Testis (tissue), 3 donors: ENCODE results near the gene CEBPE. TPM values are rescaled to one million over a fixed set of nuclear protein-coding genes. Genes with fewer than 3 reads are reported as not detected.

Source experiments
- DNase-seq: peaks from one replicate; pipeline ENCODE4 v3.0.0-alpha.2; 2019
- H3K27ac ChIP-seq, 2 donors: fragments of 200-600 bp; sonication (generic); one replicate each; pipeline ENCODE4 v1.5.1; 2019
- H3K27me3 ChIP-seq: fragments of 200-600 bp; sonication (generic); one replicate; pipeline ENCODE4 v1.5.1; 2019
- H3K36me3 ChIP-seq: fragments of 200-600 bp; sonication (generic); one replicate; pipeline ENCODE4 v1.5.1; 2017; ENCODE audit warnings: low read depth; ENCODE audit errors: missing control alignments
- H3K4me1 ChIP-seq: fragments of 200-600 bp; sonication (generic); one replicate; pipeline ENCODE4 v1.5.1; 2019
- H3K4me3 ChIP-seq, 2 donors: fragments of 200-600 bp; sonication (generic); one replicate each; pipeline ENCODE4 v1.5.1; 2017 to 2019
- H3K9me3 ChIP-seq: fragments of 200-600 bp; sonication (generic); one replicate; pipeline ENCODE4 v1.5.1; 2017
- CTCF ChIP-seq, 3 experiments: fragments of 450-650 bp in 2 of 3; fragments of 200-600 bp in 1 of 3; sonication (generic) in 1 of 3; IDR thresholded peaks; one replicate each; pipeline ENCODE4 v1.5.1; 2016 to 2019; ENCODE audit warnings: antibody characterized with exemption in 3 of 3, mild to moderate bottlenecking in 2 of 3, moderate library complexity in 1 of 3
- POLR2A ChIP-seq: fragments of 450-650 bp; IDR thresholded peaks from one replicate; pipeline ENCODE4 v1.6.1; 2017; ENCODE audit warnings: antibody characterized with exemption, mild to moderate bottlenecking, moderate library complexity
- WGBS, 2 donors: methylation state at CpG; one replicate each; pipeline ENCODE4 v1.1.5; 2018; 5-methylcytosine and 5-hydroxymethylcytosine counted together
- intact Hi-C: fragments of 100-400 bp; cut with DNase I; formaldehyde crosslinking; loops from one replicate; pipeline ENCODE4 v1.15.1; 2023; ENCODE audit warnings: low total_unique reads
- polyA plus RNA-seq: library from polyadenylated mRNA; stranded (reverse); fragments of 350-450 nt; fragmentation: Illumina TruSeq; extraction: RNeasy Lipid Tissue Mini Kit (QIAGEN cat#74804); gene quantifications from one replicate; pipeline ENCODE4 v1.2.3, GENCODE V29; 2014; ENCODE audit warnings: low read depth, low replicate concordance; ENCODE audit not compliant: insufficient read depth
- small RNA-seq, 2 donors: library from RNA; depleted of rRNA; stranded (forward); fragments of <200 nt; gene quantifications; one replicate each; pipeline ENCODE3, GENCODE V24; 2016
- total RNA-seq, 2 donors: library from RNA; depleted of rRNA; stranded (reverse); fragments of >200 nt; gene quantifications; one replicate each; pipeline ENCODE4 v1.2.3, GENCODE V29; 2016

Gene CEBPE
- total and polyA plus RNA-seq, 3 donors from 2014 or later: 0.19 to 0.24 TPM; not detected in 1

- Histone ChIP-seq H3K36me3 (no peaks in the 10 kb centered on the region), H3K27me3 (no peaks in the 10 kb centered on the region)
- no peak for DNase-seq
Measured at GRCh38 chr14:23070262-23071129, 48.6 kb downstream of the CEBPE start.

GRCh38 chr14:23069413-23069806 is 49.6 kb downstream of the CEBPE start:
- no peak for DNase-seq
- 78 to 84% methylated on average over 4 of the region's 4 CpGs for WGBS, 2 donors
- Histone ChIP-seq H3K27ac (no peak overlapping the region), H3K4me3 (no peak overlapping the region), H3K36me3 (no peaks in the 10 kb centered on the region), H3K27me3 (no peaks in the 10 kb centered on the region), H3K9me3 (no peaks in the 10 kb centered on the region), H3K4me1 (peaks cover 36% of the 10 kb centered on the region)
- intact Hi-C loops: no loop called here
- TF ChIP-seq CTCF (IDR thresholded peaks at IDR 0.05) (no peak), POLR2A (no peak)

More at GRCh38 chr14:23070262-23071129, 48.6 kb downstream of the CEBPE start:
- no peak for TF ChIP-seq POLR2A
- TF ChIP-seq CTCF (IDR thresholded peaks at IDR 0.05): no peak
- Histone ChIP-seq H3K4me1 (peaks cover 36% of the 10 kb centered on the region), H3K27ac (peak overlapping the region; percentile 77 to 82), H3K4me3 (peak overlapping the region; percentile 53 to 68), H3K9me3 (no peaks in the 10 kb centered on the region)
- WGBS, 2 donors: 31 to 37% methylated on average over 10 of the region's 10 CpGs
- intact Hi-C loops: no loop called here

GRCh38 chr14:23068789-23069412 is 50.2 kb downstream of the CEBPE start:
- no peaks in the 10 kb centered on the region for H3K9me3 ChIP-seq
- 40 to 52% methylated on average over 8 of the region's 8 CpGs for WGBS, 2 donors
- H3K27ac ChIP-seq: no peak overlapping the region
- H3K4me1 ChIP-seq: peaks cover 36% of the 10 kb centered on the region
- TF ChIP-seq CTCF (IDR thresholded peaks at IDR 0.05) (peak; percentile 92 to 97 (median 94)), POLR2A (no peak)
- H3K36me3 ChIP-seq: no peaks in the 10 kb centered on the region
- DNase-seq: peak; percentile 90
- intact Hi-C loops: no loop called here
- H3K4me3 ChIP-seq: no peak overlapping the region
- no peaks in the 10 kb centered on the region for H3K27me3 ChIP-seq

- 73 to 76% methylated on average over 9 to 14 of the region's 14 CpGs for whole genome bisulfite sequencing, 2 donors
- intact Hi-C loops: no loop called here
- H3K4me3 ChIP-seq: no peak overlapping the region
- no peak for TF ChIP-seq CTCF (IDR thresholded peaks at IDR 0.05)
- TF ChIP-seq POLR2A: no peak
- no peak for DNase-seq
- H3K4me1 ChIP-seq: peaks cover 36% of the 10 kb centered on the region
- H3K27me3 ChIP-seq: no peaks in the 10 kb centered on the region
- H3K27ac ChIP-seq: no peak overlapping the region
- H3K9me3 ChIP-seq: no peaks in the 10 kb centered on the region
- no peaks in the 10 kb centered on the region for H3K36me3 ChIP-seq
Measured at GRCh38 chr14:23067847-23068788, 50.9 kb downstream of the CEBPE start.

Small RNA genes lying within 50 kb of the gene (small RNA-seq; reads per million reads assigned to genes)
- gene RNU6-1138P: 0 reads per million in 2 donors

Other genes with a start within 250 kb of the CEBPE start
- gene LRP10, start 247.5 kb downstream of the CEBPE start, total RNA-seq: 10 to 100 TPM; 41.3 to 67.7 TPM
- gene LRP10, start 247.5 kb downstream of the CEBPE start, polyA plus RNA-seq: 58.2 TPM
- gene REM2, start 236.0 kb downstream of the CEBPE start, total RNA-seq: 1 to 10 TPM; 2.9 to 4.8 TPM
- gene REM2, start 236.0 kb downstream of the CEBPE start, polyA plus RNA-seq: 2.4 TPM
- gene RBM23, start 200.1 kb downstream of the CEBPE start, total RNA-seq: 100 to 1,000 TPM in 1 of 2 donors, 10 to 100 TPM in 1; 93.3 to 115 TPM
- gene RBM23, start 200.1 kb downstream of the CEBPE start, polyA plus RNA-seq: 73.7 TPM
- 10 to 100 TPM; 62.4 to 76.8 TPM for gene PRMT5, start 189.9 kb downstream of the CEBPE start, total RNA-seq
- 73.9 TPM for gene PRMT5, start 189.9 kb downstream of the CEBPE start, polyA plus RNA-seq
- 10 to 100 TPM; 26.4 to 30.5 TPM for gene HAUS4, start 162.2 kb downstream of the CEBPE start, total RNA-seq
- gene HAUS4, start 162.2 kb downstream of the CEBPE start, polyA plus RNA-seq: 22.4 TPM
- gene AJUBA, start 136.7 kb downstream of the CEBPE start, total RNA-seq: 10 to 100 TPM; 11.3 to 11.9 TPM
- gene AJUBA, start 136.7 kb downstream of the CEBPE start, polyA plus RNA-seq: 12.8 TPM
- 10 to 100 TPM; 12.5 to 17.5 TPM for gene C14orf93, start 109.1 kb downstream of the CEBPE start, total RNA-seq
- 4.5 TPM for gene C14orf93, start 109.1 kb downstream of the CEBPE start, polyA plus RNA-seq
- 100 to 1,000 TPM in 1 of 2 donors, 10 to 100 TPM in 1; 97.2 to 123 TPM for gene PSMB5, start 84.4 kb downstream of the CEBPE start, total RNA-seq
- 145 TPM for gene PSMB5, start 84.4 kb downstream of the CEBPE start, polyA plus RNA-seq
- under 1 TPM; 0.12 to 0.31 TPM for gene PSMB11, start 77.0 kb downstream of the CEBPE start, total RNA-seq
- 0.20 TPM for gene PSMB11, start 77.0 kb downstream of the CEBPE start, polyA plus RNA-seq
- gene CDH24, start 61.7 kb downstream of the CEBPE start, total RNA-seq: 10 to 100 TPM; 10.2 TPM
- gene CDH24, start 61.7 kb downstream of the CEBPE start, polyA plus RNA-seq: 3.9 TPM
- gene ACIN1, start 24.1 kb downstream of the CEBPE start, total RNA-seq: 100 to 1,000 TPM; 209 to 216 TPM
- gene ACIN1, start 24.1 kb downstream of the CEBPE start, polyA plus RNA-seq: 151 TPM
- 10 to 100 TPM; 17.7 to 26.9 TPM for gene C14orf119, start 23.8 kb downstream of the CEBPE start, total RNA-seq
- 60.8 TPM for gene C14orf119, start 23.8 kb downstream of the CEBPE start, polyA plus RNA-seq
- not detected for gene CIROP, start 14.3 kb downstream of the CEBPE start, total RNA-seq
- gene CIROP, start 14.3 kb downstream of the CEBPE start, polyA plus RNA-seq: not detected
- gene SLC7A8, start 64.4 kb upstream of the CEBPE start, total RNA-seq: 10 to 100 TPM; 78.2 to 94.2 TPM
- gene SLC7A8, start 64.4 kb upstream of the CEBPE start, polyA plus RNA-seq: 73.5 TPM
- gene RNF212B, start 118.7 kb upstream of the CEBPE start, total RNA-seq: 10 to 100 TPM in 1 of 2 donors, 1 to 10 TPM in 1; 5.4 to 23.2 TPM
- gene RNF212B, start 118.7 kb upstream of the CEBPE start, polyA plus RNA-seq: 18.3 TPM
- gene HOMEZ, start 166.9 kb upstream of the CEBPE start, total RNA-seq: 10 to 100 TPM; 31.7 to 37.7 TPM
- gene HOMEZ, start 166.9 kb upstream of the CEBPE start, polyA plus RNA-seq: 71.6 TPM
- gene PPP1R3E, start 183.6 kb upstream of the CEBPE start, total RNA-seq: 10 to 100 TPM; 30.4 to 43.5 TPM
- gene PPP1R3E, start 183.6 kb upstream of the CEBPE start, polyA plus RNA-seq: 39.2 TPM
- gene BCL2L2, start 187.6 kb upstream of the CEBPE start, total RNA-seq: 10 to 100 TPM; 78.0 to 85.1 TPM
- gene BCL2L2, start 187.6 kb upstream of the CEBPE start, polyA plus RNA-seq: 46.8 TPM
- 100 to 1,000 TPM; 194 TPM for gene PABPN1, start 202.2 kb upstream of the CEBPE start, total RNA-seq
- gene PABPN1, start 202.2 kb upstream of the CEBPE start, polyA plus RNA-seq: 222 TPM
- gene SLC22A17, start 233.6 kb upstream of the CEBPE start, total RNA-seq: 10 to 100 TPM; 56.6 to 93.8 TPM
- 37.3 TPM for gene SLC22A17, start 233.6 kb upstream of the CEBPE start, polyA plus RNA-seq
- 10 to 100 TPM in 1 of 2 donors, 1 to 10 TPM in 1; 7.6 to 10.3 TPM for gene EFS, start 245.9 kb upstream of the CEBPE start, total RNA-seq
- gene EFS, start 245.9 kb upstream of the CEBPE start, polyA plus RNA-seq: 10.5 TPM